H1 (cell line): Measurements from ENCODE around the gene TMEM115. TPM values are rescaled to one million over a fixed set of nuclear protein-coding genes. Genes with fewer than 3 reads are reported as not detected.

Source experiments
- ATF2 ChIP-seq: IDR thresholded peaks from 2 replicates; pipeline ENCODE4 v1.6.1; 2012; ENCODE audit warnings: low read length, inconsistent platforms
- BCL11A ChIP-seq, 2 experiments: IDR thresholded peaks; one replicate each; pipeline ENCODE4 v1.6.1; 2011; ENCODE audit warnings: low read depth in 2 of 2, low read length in 2 of 2, mild to moderate bottlenecking in 2 of 2
- BRCA1 ChIP-seq: IDR thresholded peaks from 2 replicates; pipeline ENCODE4 v1.6.1; 2012; ENCODE audit warnings: low read depth, low read length, improper control_type of control experiment
- CBX5 ChIP-seq: fragments of 300-800, 300-1000 bp; sonication (generic); IDR thresholded peaks from 2 replicates; pipeline ENCODE4 v1.7.1; 2016; ENCODE audit warnings: antibody characterized with exemption, low read length, low read depth
- CBX8 ChIP-seq: fragments of 300-800, 300-1000 bp; sonication (generic); IDR thresholded peaks from 2 replicates; pipeline ENCODE4 v1.7.1; 2016; ENCODE audit warnings: low read depth, low read length, borderline replicate concordance
- GABPA ChIP-seq: IDR thresholded peaks from 2 replicates; pipeline ENCODE4 v1.6.1; 2011; ENCODE audit warnings: mild to moderate bottlenecking, low read length, moderate library complexity, borderline replicate concordance; ENCODE audit not compliant: insufficient read depth
- KDM4A ChIP-seq: IDR thresholded peaks from one replicate; pipeline ENCODE4 v1.7.1; 2012; ENCODE audit warnings: low read depth, mild to moderate bottlenecking, moderate library complexity, low read length, inconsistent platforms; ENCODE audit not compliant: severe bottlenecking
- NANOG ChIP-seq: IDR thresholded peaks from 2 replicates; pipeline ENCODE4 v1.6.1; 2011; ENCODE audit warnings: low read length, low read depth, mild to moderate bottlenecking, inconsistent platforms; ENCODE audit not compliant: insufficient read depth, poor library complexity, severe bottlenecking
- POU5F1 ChIP-seq: IDR thresholded peaks from 2 replicates; pipeline ENCODE4 v1.6.1; 2011; ENCODE audit warnings: low read depth, mild to moderate bottlenecking, low read length, moderate library complexity
- USF2 ChIP-seq: IDR thresholded peaks from 2 replicates; pipeline ENCODE4 v1.6.1; 2011; ENCODE audit warnings: low read length, improper control_type of control experiment
- polyA plus RNA-seq, 7 experiments: library from polyadenylated mRNA; depleted of rRNA in 3 of 7; stranded (reverse) in 5 of 7; unstranded in 2 of 7; fragments of >200 nt in 5 of 7; fragments of 200-250 nt in 2 of 7; gene quantifications; 1 replicate in 5 of 7; 2 replicates in 1 of 7; 4 replicates in 1 of 7; pipeline versions ENCODE4 v1.2.1 to v1.2.3, GENCODE V29; 2011 to 2013; ENCODE audit warnings: missing spikeins in 2 of 7, mixed read lengths in 2 of 7
- total RNA-seq: library from RNA; stranded (reverse); fragmentation: NEBNext Ultra II Directional; extraction: Animal tissue kit (Norgen Biotek cat#: 25700); gene quantifications from 2 replicates; pipeline ENCODE4 v1.2.1, GENCODE V29; 2021

TMEM115 gene
- total and polyA plus RNA-seq, 2 of the 8 experiments (the other 6 are each of a cell fraction or from before 2014, with no cell fraction given): 25.4 to 32.4 TPM

- TF ChIP-seq ATF2: no peak
- TF ChIP-seq BRCA1: no peak
- no peak for TF ChIP-seq CBX5
- TF ChIP-seq POU5F1: no peak
- TF ChIP-seq CBX8: no peak
- TF ChIP-seq BCL11A (IDR thresholded peaks at IDR 0.05; ENCODE audit: low read depth in 2 of 2, low read length in 2 of 2): no peak
- no peak for TF ChIP-seq GABPA
- no peak for TF ChIP-seq USF2
- no peak for TF ChIP-seq KDM4A
- TF ChIP-seq NANOG: no peak
These were observed 42.0 kb downstream of the TMEM115 start (continued) for GRCh38 chr3:50317300-50317699.
